A549 treated with RU486 at 1 μM for 4 hours (cell line): ENCODE data around the gene NDUFA6. TPM values are rescaled to one million over a fixed set of nuclear protein-coding genes. Genes with fewer than 3 reads are reported as not detected.

Source experiments
- total RNA-seq: library from RNA; stranded (reverse); fragments of 200-300 nt; extraction: Qiagen RNA extraction; gene quantifications from 5 replicates; pipeline ENCODE4 v1.2.3, GENCODE V29; 2022; ENCODE audit warnings: low read depth

The NDUFA6 gene
- total RNA-seq: 61.9 to 91.1 TPM (median 70.0 TPM) in 5 replicates

GRCh38 chr22:42090596-42091454 is at the start of gene NDUFA6:
Gene NDUFA6 (minus strand): TSS chr22:42090772. CDS start chr22:42090744, 28 bp downstream.

GRCh38 chr22:42130639-42131431 is 40.3 kb upstream of the NDUFA6 start, which contains the start of gene CYP2D6:
Gene CYP2D6 (minus strand): TSS chr22:42130810. CDS start chr22:42130791, 19 bp downstream.

GRCh38 chr22:42079319-42080251 is 11.0 kb downstream of the NDUFA6 start, which contains the start of gene SMDT1:
Gene SMDT1 (plus strand): TSS chr22:42079700. CDS start chr22:42079769, 69 bp downstream.

GRCh38 chr22:42074132-42074811 is 16.3 kb downstream of the NDUFA6 start, which contains the start of gene PHETA2:
Gene PHETA2 (plus strand): TSS chr22:42074248. CDS start chr22:42077294, 3,046 bp downstream.

GRCh38 chr22:42070517-42071422 is 19.8 kb downstream of the NDUFA6 start, which contains the start of gene NAGA:
Gene NAGA (minus strand): TSS chr22:42070812. CDS start chr22:42070297, 515 bp downstream.

Other genes starting within 250 kb of the NDUFA6 start
- 0.13 to 0.26 TPM (median 0.18 TPM) in 5 replicates for gene SHISA8, start 175.7 kb downstream of the NDUFA6 start, total RNA-seq
- 0.19 to 0.27 TPM (median 0.22 TPM) in 5 replicates for gene TNFRSF13C, start 164.0 kb downstream of the NDUFA6 start, total RNA-seq
- 27.0 to 40.9 TPM (median 38.3 TPM) in 5 replicates for gene CENPM, start 143.6 kb downstream of the NDUFA6 start, total RNA-seq
- gene SEPTIN3, start 121.3 kb downstream of the NDUFA6 start, total RNA-seq: 0.80 to 1.3 TPM (median 1.2 TPM) in 5 replicates
- gene WBP2NL, start 92.0 kb downstream of the NDUFA6 start, total RNA-seq: 0.06 to 0.14 TPM in 2 of 5 replicates, not detected in the others
- 5.6 to 7.6 TPM (median 6.7 TPM) in 5 replicates for gene NAGA, start 20.0 kb downstream of the NDUFA6 start, total RNA-seq
- not detected in 5 replicates for gene PHETA2, start 16.5 kb downstream of the NDUFA6 start, total RNA-seq
- gene SMDT1, start 11.1 kb downstream of the NDUFA6 start, total RNA-seq: 21.3 to 48.9 TPM (median 42.4 TPM) in 5 replicates
- gene CYP2D6, start 40.0 kb upstream of the NDUFA6 start, total RNA-seq: 0.13 to 0.69 TPM (median 0.54 TPM) in 5 replicates
- 13.6 to 15.1 TPM (median 14.7 TPM) in 5 replicates for gene TCF20, start 179.9 kb upstream of the NDUFA6 start, total RNA-seq